AG04449 (cell line): ENCODE data around the gene CCDC124.

ENCODE experiments used
- CTCF ChIA-PET: fragments of 350-600 bp; formaldehyde crosslinking; extraction: SDS; loops from one replicate; lab custom pipeline; 2021; ENCODE audit warnings: antibody characterized with exemption; lab: Yijun Ruan, JAX
- POLR2A ChIA-PET: fragments of 400-600, 350-600 bp; formaldehyde crosslinking; extraction: SDS; loops from one replicate; lab custom pipeline; 2020; ENCODE audit warnings: antibody characterized with exemption, inconsistent platforms; lab: Yijun Ruan, JAX
- DNase-seq: peaks from one replicate; pipeline ENCODE4 v3.0.0-alpha.2; 2010; ENCODE audit warnings: low read depth, low spot score
- H3K4me3 ChIP-seq: 2 replicates; pipeline ENCODE4 v1.5.1; 2011; ENCODE audit warnings: low read depth, mild to moderate bottlenecking, control low read depth, low read length
- CTCF ChIP-seq: IDR thresholded peaks from one replicate; pipeline ENCODE4 v1.5.1; 2011; ENCODE audit warnings: mild to moderate bottlenecking, moderate library complexity, low read length, control low read depth, inconsistent platforms; ENCODE audit not compliant: insufficient read depth; ENCODE audit errors: missing control alignments

The CCDC124 gene

DNA sequence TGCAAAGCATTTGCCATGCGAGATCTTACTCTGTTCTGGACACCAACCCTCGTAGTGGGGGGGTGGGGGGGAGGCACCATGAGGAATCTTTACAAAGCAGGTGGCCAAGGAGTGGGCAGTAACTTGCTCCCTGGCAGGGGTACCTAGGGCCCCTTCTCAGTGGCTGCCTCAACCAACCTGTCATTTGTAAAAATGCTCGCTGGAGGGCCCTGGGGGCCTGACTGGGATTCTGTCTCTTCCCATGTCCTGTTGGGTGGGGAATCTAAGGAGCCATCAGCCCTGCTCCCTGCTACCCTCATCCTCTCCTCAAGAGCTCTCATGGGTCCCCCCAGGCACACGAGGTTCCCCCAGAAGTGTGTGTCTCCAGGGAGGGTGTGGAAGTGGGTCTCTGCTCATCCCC, 35.5 kb downstream of the CCDC124 start:
- ChIA-PET CTCF (interaction anchor here (1.1 to 1.4 kb wide), 3 partner anchors 20 to 29 kb away, joined by 3 to 5 read pairs (median 4); no protein-coding TSS in a partner anchor), POLR2A (no interaction called here)
- no peak overlapping the region for H3K4me3 ChIP-seq
- no peak for DNase-seq
- no peak for TF ChIP-seq CTCF

DNA sequence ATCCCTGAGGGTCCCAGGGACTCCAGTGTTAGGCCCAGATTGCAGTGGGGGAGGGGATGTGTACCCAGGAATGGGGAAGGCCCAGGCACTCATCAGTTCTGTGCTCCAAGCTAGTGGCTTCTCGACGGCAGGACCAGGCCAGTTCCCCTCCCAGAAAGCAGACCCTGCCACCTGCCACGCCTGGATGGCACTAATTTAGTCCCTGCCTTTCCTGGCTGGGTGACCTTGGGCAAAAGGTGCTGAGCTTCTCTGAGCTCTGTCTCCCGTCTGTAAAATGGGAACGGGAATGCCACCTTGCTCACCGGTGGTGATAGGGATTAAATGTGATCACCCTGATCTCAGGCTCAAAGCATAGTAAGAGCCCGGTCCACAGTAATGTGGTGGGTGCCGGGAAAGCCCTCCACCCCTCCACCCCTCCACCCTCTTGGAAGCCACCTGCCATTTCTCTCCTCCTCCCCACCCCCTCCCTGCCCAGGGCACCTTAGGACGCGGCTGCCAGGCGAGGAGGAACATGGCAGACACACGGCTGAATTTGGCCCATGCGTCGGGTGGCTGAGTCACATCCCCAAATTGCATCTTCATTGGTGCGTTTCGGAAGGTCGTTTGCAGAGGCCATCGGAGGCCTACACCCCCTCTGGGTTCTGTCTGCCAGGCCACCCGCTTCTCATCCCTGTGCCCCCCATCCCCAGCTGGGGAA, 36.4 kb downstream of the CCDC124 start:
- no peak for DNase-seq
- CTCF ChIA-PET = interaction anchor here (1.1 to 1.4 kb wide), 3 partner anchors 21 to 28 kb away, joined by 3 to 5 read pairs (median 4); no protein-coding TSS in a partner anchor
- TF ChIP-seq CTCF = no peak
- no peak overlapping the region for H3K4me3 ChIP-seq
- POLR2A ChIA-PET = no interaction called here

DNA sequence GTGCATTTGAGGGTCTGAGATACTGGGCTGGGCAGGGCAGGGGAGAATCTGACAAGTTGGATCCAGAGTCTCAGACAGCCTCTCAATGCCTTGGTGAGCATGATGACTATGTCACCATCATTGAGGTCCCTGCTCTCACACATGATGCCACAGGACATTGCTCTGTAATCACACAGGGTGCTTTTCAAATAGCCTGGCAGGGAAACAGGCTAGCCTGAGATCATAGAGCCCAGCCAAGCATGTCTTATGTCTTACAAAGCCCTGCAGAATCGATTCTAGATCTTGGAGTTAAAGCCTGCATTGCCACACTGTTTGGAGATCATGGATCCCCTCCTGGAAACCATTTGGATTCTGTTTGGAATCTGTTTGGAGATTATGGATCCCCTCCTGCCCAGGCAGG, 39.4 kb downstream of the CCDC124 start:
- TF ChIP-seq CTCF = no peak
- CTCF ChIA-PET = interaction anchor here (2.3 kb wide), 1 partner anchor 24 kb away, joined by 6 read pairs; no protein-coding TSS in a partner anchor

DNA sequence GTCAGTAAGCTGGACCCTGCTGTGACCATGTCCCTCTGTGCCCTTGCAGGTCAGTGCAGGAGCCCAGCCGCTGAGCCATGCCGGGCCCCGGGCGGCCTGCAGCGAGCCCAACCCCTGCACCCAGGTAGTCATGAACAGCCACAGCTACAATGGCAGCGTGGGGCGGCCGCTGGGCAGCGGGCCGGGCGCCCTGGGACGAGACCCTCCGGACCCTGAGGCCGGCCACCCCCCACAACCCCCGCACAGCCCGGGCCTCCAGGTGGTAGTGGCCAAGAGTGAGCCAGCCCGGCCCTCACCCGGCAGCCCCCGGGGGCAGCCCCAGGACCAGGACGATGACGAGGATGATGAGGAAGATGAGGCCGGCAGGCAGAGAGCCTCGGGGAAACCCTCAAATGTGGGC, 40.9 kb downstream of the CCDC124 start:
- H3K4me3 ChIP-seq = no peak overlapping the region
- ChIA-PET POLR2A (no interaction called here), CTCF (interaction anchor here (1.2 to 2.3 kb wide), 3 partner anchors 22 to 36 kb away, joined by 3 to 6 read pairs (median 5); no protein-coding TSS in a partner anchor)
- TF ChIP-seq CTCF = no peak
- no peak for DNase-seq

More for the DNA sequence above, 39.4 kb downstream of the CCDC124 start:
- no peak overlapping the region for H3K4me3 ChIP-seq
- no peak for DNase-seq
- POLR2A ChIA-PET = no interaction called here

- DNase-seq = no peak
- CTCF ChIA-PET = interaction anchor here (1.2 to 1.3 kb wide), 2 partner anchors 36 to 119 kb away, joined by 3 to 4 read pairs; no protein-coding TSS in a partner anchor
- no peak for TF ChIP-seq CTCF
- H3K4me3 ChIP-seq = no peak overlapping the region
- POLR2A ChIA-PET = no interaction called here
Observed at GRCh38 chr19:17974551-17974950, 41.7 kb downstream of the CCDC124 start.

DNA sequence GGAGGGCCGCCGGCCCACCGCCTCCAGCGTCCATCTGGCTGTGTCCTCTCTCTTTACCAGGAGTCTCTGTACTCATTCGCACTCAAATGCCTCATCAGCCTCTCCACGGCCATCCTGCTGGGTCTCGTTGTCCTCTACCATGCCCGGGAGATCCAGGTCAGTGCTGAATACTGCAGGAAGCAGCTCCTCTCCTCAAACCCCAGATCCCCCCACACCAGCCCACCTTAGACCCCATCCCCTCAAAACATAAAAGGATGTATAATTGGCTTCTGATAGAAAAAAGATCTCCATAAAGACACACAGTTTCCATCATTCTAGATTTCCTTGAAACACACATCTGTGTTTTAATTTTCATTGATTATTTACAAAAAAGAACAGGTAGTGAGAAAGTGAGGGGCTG, 42.2 kb downstream of the CCDC124 start:
- ChIA-PET CTCF (interaction anchor here (1.2 to 1.4 kb wide), 3 partner anchors 22 to 120 kb away, joined by 3 to 4 read pairs (median 4); no protein-coding TSS in a partner anchor), POLR2A (no interaction called here)
- TF ChIP-seq CTCF = no peak
- DNase-seq = no peak
- H3K4me3 ChIP-seq = no peak overlapping the region
